Liver (tissue), 9 donors: ENCODE measurements around the gene FBXO34. TPM values are rescaled to one million over a fixed set of nuclear protein-coding genes. Genes with fewer than 3 reads are reported as not detected.

Experiments
- DNase-seq: peaks from one replicate; pipeline ENCODE4 v3.0.0-alpha.2; 2017; ENCODE audit warnings: low spot score
- H3K27ac ChIP-seq, 2 donors: one replicate each; pipeline ENCODE4 v1.7.0; 2013; ENCODE audit warnings: inconsistent platforms in 2 of 2, low read length in 2 of 2, control low read depth in 1 of 2, low read depth in 1 of 2, mild to moderate bottlenecking in 1 of 2
- H3K27me3 ChIP-seq, 4 donors: one replicate each; pipeline versions ENCODE4 v1.6.1 to v1.7.0; 2013; ENCODE audit warnings: low read length in 3 of 4, inconsistent platforms in 1 of 4, mild to moderate bottlenecking in 1 of 4, moderate library complexity in 1 of 4; ENCODE audit not compliant: control insufficient read depth in 4 of 4, insufficient read depth in 4 of 4
- H3K36me3 ChIP-seq, 4 donors: one replicate each; pipeline versions ENCODE4 v1.6.1 to v1.7.0; 2013; ENCODE audit warnings: low read length in 3 of 4, mild to moderate bottlenecking in 3 of 4, low read depth in 1 of 4, moderate library complexity in 1 of 4; ENCODE audit not compliant: control insufficient read depth in 4 of 4, insufficient read depth in 3 of 4
- H3K4me1 ChIP-seq, 4 donors: one replicate each; pipeline versions ENCODE4 v1.6.1 to v1.7.0; 2013; ENCODE audit warnings: low read length in 3 of 4, mild to moderate bottlenecking in 3 of 4, moderate library complexity in 1 of 4; ENCODE audit not compliant: control insufficient read depth in 4 of 4, insufficient read depth in 4 of 4
- H3K4me3 ChIP-seq, 3 donors: one replicate each; pipeline versions ENCODE4 v1.6.1 to v1.7.0; 2013; ENCODE audit warnings: low read length in 3 of 3, control low read depth in 1 of 3, low read depth in 1 of 3, mild to moderate bottlenecking in 1 of 3
- H3K9ac ChIP-seq, 2 donors: one replicate each; pipeline ENCODE4 v1.7.0; 2013; ENCODE audit warnings: low read length in 2 of 2, mild to moderate bottlenecking in 2 of 2, moderate library complexity in 2 of 2, control low read depth in 1 of 2, low read depth in 1 of 2
- H3K9me3 ChIP-seq, 4 donors: one replicate each; pipeline versions ENCODE4 v1.6.1 to v1.7.0; 2013; ENCODE audit warnings: low read length in 3 of 4; ENCODE audit not compliant: control insufficient read depth in 4 of 4
- CTCF ChIP-seq: fragments of 150-350 bp; IDR thresholded peaks from 2 replicates; pipeline ENCODE4 v1.5.1; 2017; ENCODE audit warnings: improper control_type of control experiment, low read depth, low read length; ENCODE audit not compliant: missing input control
- EGR1 ChIP-seq, 2 donors: IDR thresholded peaks; 2 replicates each; pipeline ENCODE4 v1.6.1; 2016 to 2018; ENCODE audit warnings: antibody characterized with exemption in 2 of 2, low read depth in 2 of 2
- FOXA1 ChIP-seq: IDR thresholded peaks from 2 replicates; pipeline ENCODE4 v1.6.1; 2016; ENCODE audit warnings: antibody characterized with exemption
- FOXA2 ChIP-seq: IDR thresholded peaks from 2 replicates; pipeline ENCODE4 v1.6.1; 2016; ENCODE audit warnings: antibody characterized with exemption
- GABPA ChIP-seq, 2 donors: IDR thresholded peaks in 1 of 2; conservative IDR thresholded peaks in 1 of 2; 2 replicates each; pipeline ENCODE4 v1.6.1; 2016; ENCODE audit warnings: antibody characterized with exemption in 2 of 2, mild to moderate bottlenecking in 1 of 2, moderate library complexity in 1 of 2
- HNF4A ChIP-seq, 2 donors: conservative IDR thresholded peaks; 2 replicates each; pipeline ENCODE4 v1.6.1; 2016; ENCODE audit warnings: antibody characterized with exemption in 2 of 2, mild to moderate bottlenecking in 2 of 2
- MAX ChIP-seq: IDR thresholded peaks from 2 replicates; pipeline ENCODE4 v1.6.1; 2016; ENCODE audit warnings: antibody characterized with exemption
- RAD21 ChIP-seq, 2 donors: IDR thresholded peaks; 2 replicates each; pipeline ENCODE4 v1.6.1; 2016; ENCODE audit warnings: antibody characterized with exemption in 2 of 2, mild to moderate bottlenecking in 2 of 2
- REST ChIP-seq: IDR thresholded peaks from 2 replicates; pipeline ENCODE4 v1.6.1; 2016; ENCODE audit warnings: antibody characterized with exemption, mild to moderate bottlenecking
- RXRA ChIP-seq, 2 donors: IDR thresholded peaks; 2 replicates each; pipeline ENCODE4 v1.6.1; 2017 to 2018; ENCODE audit warnings: antibody characterized with exemption in 2 of 2, mild to moderate bottlenecking in 1 of 2
- SP1 ChIP-seq: IDR thresholded peaks from 2 replicates; pipeline ENCODE4 v1.6.1; 2018; ENCODE audit warnings: antibody characterized with exemption, mild to moderate bottlenecking
- TAF1 ChIP-seq: conservative IDR thresholded peaks from 2 replicates; pipeline ENCODE4 v1.6.1; 2016; ENCODE audit warnings: antibody characterized with exemption, mild to moderate bottlenecking
- YY1 ChIP-seq: IDR thresholded peaks from 2 replicates; pipeline ENCODE4 v1.6.1; 2016; ENCODE audit warnings: antibody characterized with exemption, mild to moderate bottlenecking
- ZBTB33 ChIP-seq: IDR thresholded peaks from 2 replicates; pipeline ENCODE4 v1.6.1; 2016; ENCODE audit warnings: antibody characterized with exemption
- WGBS: extraction: QIAGEN DNeasy Blood & Tissue Kit; methylation state at CpG from one replicate; pipeline ENCODE4 v1.1.7; 2013; 5-methylcytosine and 5-hydroxymethylcytosine counted together
- polyA plus RNA-seq, 2 donors: library from polyadenylated mRNA; stranded (reverse) in 1 of 2; unstranded in 1 of 2; fragments of 200-250 nt in 1 of 2; fragments of >200 nt in 1 of 2; fragmentation: Nextera tagmentation in 1 of 2; extraction: Ambion mirVana in 1 of 2; gene quantifications; one replicate each; pipeline versions ENCODE4 v1.2.1 to v1.2.3, GENCODE V29; 2013 to 2015
- total RNA-seq, 2 donors: library from RNA; depleted of rRNA; stranded (reverse); fragments of >200 nt; gene quantifications; one replicate each; pipeline ENCODE4 v1.2.3, GENCODE V29; 2014
- donor health status: healthy.
- donor health status: healthy.
- donor health status: healthy.
- donor health status: healthy.
- donor health status: healthy.

Gene FBXO34
- total and polyA plus RNA-seq, 4 donors: 4.2 to 25.8 (median 10.1) TPM

- Histone ChIP-seq H3K4me1 (no peaks in the 10 kb centered on the region), H3K9me3 (no peaks in the 10 kb centered on the region), H3K36me3 (no peaks in the 10 kb centered on the region), H3K4me3 (no peak overlapping the region), H3K9ac (no peak overlapping the region), H3K27me3 (peaks cover 0 to 7% (median 0%) of the 10 kb centered on the region in 4 donors), H3K27ac (no peak overlapping the region)
- DNase-seq: no peak
- no peak for TF ChIP-seq YY1
- 67% methylated on average over 3 of the region's 3 CpGs for WGBS
Observed at GRCh38 chr14:55255979-55256378, 15.2 kb upstream of the FBXO34 start.

- H3K27ac ChIP-seq: no peak overlapping the region
- H3K9ac ChIP-seq: no peak overlapping the region
- no peak for DNase-seq
- H3K27me3 ChIP-seq: peaks cover 0 to 7% (median 0%) of the 10 kb centered on the region in 4 donors
- no peak for TF ChIP-seq FOXA1
- TF ChIP-seq YY1: no peak
- TF ChIP-seq SP1: no peak
- no peak for TF ChIP-seq RXRA (IDR thresholded peaks at IDR 0.05)
- no peak for TF ChIP-seq REST
- TF ChIP-seq ZBTB33: no peak
- no peak for TF ChIP-seq FOXA2
- no peak for TF ChIP-seq MAX
- TF ChIP-seq RAD21 (IDR thresholded peaks at IDR 0.05): no peak
- no peak for TF ChIP-seq EGR1 (IDR thresholded peaks at IDR 0.05; ENCODE audit: low read depth in 2 of 2)
- TF ChIP-seq HNF4A (conservative IDR thresholded peaks at IDR 0.05): no peak
- no peak for TF ChIP-seq GABPA (IDR thresholded peaks at IDR 0.05 in 1 of 2, conservative IDR thresholded peaks at IDR 0.05 in 1 of 2)
- no peak for TF ChIP-seq TAF1
- TF ChIP-seq CTCF: no peak
- H3K36me3 ChIP-seq: no peaks in the 10 kb centered on the region
- 52% methylated on average over 6 of the region's 6 CpGs for WGBS
- no peaks in the 10 kb centered on the region for H3K4me1 ChIP-seq
- no peaks in the 10 kb centered on the region for H3K9me3 ChIP-seq
- H3K4me3 ChIP-seq: no peak overlapping the region
Observed at GRCh38 chr14:55256586-55256985, 14.6 kb upstream of the FBXO34 start.
